ENCODE results near the gene CPA2. TPM values are rescaled to one million over a fixed set of nuclear protein-coding genes. Genes with fewer than 3 reads are reported as not detected.
"Not testable (repeated sequence)": the region's sequence is repeated elsewhere in the genome, so short reads cannot be mapped to it uniquely, and the experiment has no call there.

Gene CPA2
- total and polyA plus RNA-seq, 2 donors (not counting 1 experiment from before 2014, with no cell fraction given), result 0.06 TPM; not detected in 1

GRCh38 chr7:130309986-130310385 lies 43.3 kb downstream of the CPA2 start:
- Histone ChIP-seq H3K27ac (ENCODE audit: insufficient read depth, low read length) (no peak overlapping the region), H4K20me1 (ENCODE audit: control insufficient read depth, extremely low read depth, insufficient read depth, low read length) (no peaks in the 10 kb centered on the region), H3K9ac (ENCODE audit: insufficient read depth, low read length) (no peak overlapping the region), H3K4me1 (ENCODE audit: control insufficient read depth, extremely low read depth, insufficient read depth, low read length) (no peaks in the 10 kb centered on the region), H3K27me3 (ENCODE audit: control insufficient read depth, insufficient read depth, low read length) (no peaks in the 10 kb centered on the region), H3K79me2 (ENCODE audit: control insufficient read depth, insufficient read depth, low read length) (no peaks in the 10 kb centered on the region), H3K36me3 (ENCODE audit: control insufficient read depth, insufficient read depth, low read length) (peaks cover 2% of the 10 kb centered on the region), H3K9me3 (ENCODE audit: control insufficient read depth, insufficient read depth, low read depth, low read length) (no peaks in the 10 kb centered on the region), H3K4me3 (replicated peaks in 1 of 4; ENCODE audit: control extremely low read depth in 1 of 4, insufficient read depth in 1 of 4, low read depth in 3 of 4, low read length in 4 of 4) (no peak overlapping the region), H2AFZ (ENCODE audit: low read length) (no peak overlapping the region), H3K4me2 (ENCODE audit: extremely low read depth, insufficient read depth, low read length) (no peak overlapping the region)
- TF ChIP-seq EZH2 (IDR thresholded peaks at IDR 0.05; ENCODE audit: low read length, missing control alignments), result no peak
- TF ChIP-seq CTCF (conservative IDR thresholded peaks at IDR 0.05 in 1 of 2, IDR thresholded peaks at IDR 0.05 in 1 of 2; ENCODE audit: low read depth in 1 of 2, low read length in 2 of 2), result no peak
- no peak for DNase-seq (ENCODE audit: low read depth in 2 of 2)

GRCh38 chr7:130314305-130314704 lies 47.6 kb downstream of the CPA2 start:
- H3K79me2 ChIP-seq (ENCODE audit: control insufficient read depth, insufficient read depth, low read length), result no peaks in the 10 kb centered on the region
- no peaks in the 10 kb centered on the region for H3K9me3 ChIP-seq (ENCODE audit: control insufficient read depth, insufficient read depth, low read depth, low read length)
- no peak overlapping the region for H3K27ac ChIP-seq (ENCODE audit: insufficient read depth, low read length)
- TF ChIP-seq EZH2 (IDR thresholded peaks at IDR 0.05; ENCODE audit: low read length, missing control alignments) (no peak), CTCF (conservative IDR thresholded peaks at IDR 0.05 in 1 of 2, IDR thresholded peaks at IDR 0.05 in 1 of 2; ENCODE audit: low read depth in 1 of 2, low read length in 2 of 2) (no peak)
- no peaks in the 10 kb centered on the region for H3K4me1 ChIP-seq (ENCODE audit: control insufficient read depth, extremely low read depth, insufficient read depth, low read length)
- H3K36me3 ChIP-seq (ENCODE audit: control insufficient read depth, insufficient read depth, low read length), result no peaks in the 10 kb centered on the region
- H3K9ac ChIP-seq (ENCODE audit: insufficient read depth, low read length), result no peak overlapping the region
- no peak for DNase-seq (ENCODE audit: low read depth in 2 of 2)
- no peak overlapping the region for H2AFZ ChIP-seq (ENCODE audit: low read length)
- H3K4me3 ChIP-seq (replicated peaks in 1 of 4; ENCODE audit: control extremely low read depth in 1 of 4, insufficient read depth in 1 of 4, low read depth in 3 of 4, low read length in 4 of 4), result no peak overlapping the region
- H3K27me3 ChIP-seq (ENCODE audit: control insufficient read depth, insufficient read depth, low read length), result no peaks in the 10 kb centered on the region
- H4K20me1 ChIP-seq (ENCODE audit: control insufficient read depth, extremely low read depth, insufficient read depth, low read length), result no peaks in the 10 kb centered on the region
- H3K4me2 ChIP-seq (ENCODE audit: extremely low read depth, insufficient read depth, low read length), result no peak overlapping the region

GRCh38 chr7:130319541-130319940 lies 52.9 kb downstream of the CPA2 start:
- TF ChIP-seq CTCF (conservative IDR thresholded peaks at IDR 0.05 in 1 of 2, IDR thresholded peaks at IDR 0.05 in 1 of 2; ENCODE audit: low read depth in 1 of 2, low read length in 2 of 2) (no peak), EZH2 (IDR thresholded peaks at IDR 0.05; ENCODE audit: low read length, missing control alignments) (no peak)
- H3K4me2 ChIP-seq (ENCODE audit: extremely low read depth, insufficient read depth, low read length), result no peak overlapping the region
- H3K4me3 ChIP-seq (replicated peaks in 1 of 4; ENCODE audit: control extremely low read depth in 1 of 4, insufficient read depth in 1 of 4, low read depth in 3 of 4, low read length in 4 of 4), result no peak overlapping the region
- no peaks in the 10 kb centered on the region for H3K9me3 ChIP-seq (ENCODE audit: control insufficient read depth, insufficient read depth, low read depth, low read length)
- no peaks in the 10 kb centered on the region for H4K20me1 ChIP-seq (ENCODE audit: control insufficient read depth, extremely low read depth, insufficient read depth, low read length)
- no peaks in the 10 kb centered on the region for H3K79me2 ChIP-seq (ENCODE audit: control insufficient read depth, insufficient read depth, low read length)
- no peaks in the 10 kb centered on the region for H3K27me3 ChIP-seq (ENCODE audit: control insufficient read depth, insufficient read depth, low read length)
- H3K4me1 ChIP-seq (ENCODE audit: control insufficient read depth, extremely low read depth, insufficient read depth, low read length), result no peaks in the 10 kb centered on the region
- no peak overlapping the region for H3K9ac ChIP-seq (ENCODE audit: insufficient read depth, low read length)
- H3K27ac ChIP-seq (ENCODE audit: insufficient read depth, low read length), result no peak overlapping the region
- H3K36me3 ChIP-seq (ENCODE audit: control insufficient read depth, insufficient read depth, low read length), result no peaks in the 10 kb centered on the region
- H2AFZ ChIP-seq (ENCODE audit: low read length), result no peak overlapping the region
- DNase-seq (ENCODE audit: low read depth in 2 of 2), result no peak

GRCh38 chr7:130321542-130322229 lies 55.0 kb downstream of the CPA2 start:
- H3K9ac ChIP-seq (ENCODE audit: insufficient read depth, low read length); H3K36me3 ChIP-seq (ENCODE audit: control insufficient read depth, insufficient read depth, low read length); H3K79me2 ChIP-seq (ENCODE audit: control insufficient read depth, insufficient read depth, low read length); H3K4me2 ChIP-seq (ENCODE audit: extremely low read depth, insufficient read depth, low read length); H3K4me1 ChIP-seq (ENCODE audit: control insufficient read depth, extremely low read depth, insufficient read depth, low read length); H3K4me3 ChIP-seq (replicated peaks in 1 of 4; ENCODE audit: control extremely low read depth in 1 of 4, insufficient read depth in 1 of 4, low read depth in 3 of 4, low read length in 4 of 4); H3K27me3 ChIP-seq (ENCODE audit: control insufficient read depth, insufficient read depth, low read length); H4K20me1 ChIP-seq (ENCODE audit: control insufficient read depth, extremely low read depth, insufficient read depth, low read length); H2AFZ ChIP-seq (ENCODE audit: low read length); H3K9me3 ChIP-seq (ENCODE audit: control insufficient read depth, insufficient read depth, low read depth, low read length); H3K27ac ChIP-seq (ENCODE audit: insufficient read depth, low read length): not testable (repeated sequence)
- peak in 1 of 2 donors; percentile 38 for DNase-seq (ENCODE audit: low read depth in 2 of 2)
